ENCODE measurements around the gene ZBTB40. TPM values are rescaled to one million over a fixed set of nuclear protein-coding genes. Genes with fewer than 3 reads are reported as not detected.

ZBTB40 gene
- polyA plus RNA-seq (ENCODE audit: insufficient read length), result 13.7 TPM

- peak; percentile 96 for DNase-seq
These were observed at the start of gene ZBTB40 for GRCh38 chr1:22451702-22452480. Gene ZBTB40 (plus strand): TSS chr1:22451851. CDS start chr1:22489949, 38,098 bp downstream.

GRCh38 chr1:22402356-22403053 lies 49.1 kb upstream of the ZBTB40 start:
- DNase-seq, result no peak

- no peak for DNase-seq
These were observed 47.2 kb upstream of the ZBTB40 start for GRCh38 chr1:22404486-22404885.

- DNase-seq, result no peak
These were observed 44.7 kb upstream of the ZBTB40 start for GRCh38 chr1:22406722-22407495.

- no peak for DNase-seq
These were observed 43.4 kb upstream of the ZBTB40 start for GRCh38 chr1:22408230-22408629.

- DNase-seq, result no peak
These were observed 41.2 kb upstream of the ZBTB40 start for GRCh38 chr1:22410401-22410800.

GRCh38 chr1:22410928-22411495 lies 40.6 kb upstream of the ZBTB40 start:
- no peak for DNase-seq

- DNase-seq, result no peak
These were observed 40.1 kb upstream of the ZBTB40 start for GRCh38 chr1:22411589-22411988.

- DNase-seq, result no peak
These were observed 38.5 kb upstream of the ZBTB40 start for GRCh38 chr1:22412932-22413727.

- no peak for DNase-seq
These were observed 37.9 kb upstream of the ZBTB40 start for GRCh38 chr1:22413799-22414198.

GRCh38 chr1:22414244-22414751 lies 37.4 kb upstream of the ZBTB40 start:
- DNase-seq, result no peak

GRCh38 chr1:22415489-22415888 lies 36.2 kb upstream of the ZBTB40 start:
- DNase-seq, result no peak

- DNase-seq, result peak; percentile 75
These were observed 34.8 kb upstream of the ZBTB40 start for GRCh38 chr1:22416555-22417454.

- no peak for DNase-seq
These were observed 34.2 kb upstream of the ZBTB40 start for GRCh38 chr1:22417466-22417865.

- no peak for DNase-seq
These were observed 33.3 kb upstream of the ZBTB40 start for GRCh38 chr1:22418312-22418711.

- DNase-seq, result no peak
These were observed 32.7 kb upstream of the ZBTB40 start for GRCh38 chr1:22418933-22419382.

GRCh38 chr1:22420455-22421053 lies 31.1 kb upstream of the ZBTB40 start:
- peak; percentile 68 for DNase-seq

GRCh38 chr1:22426781-22427180 lies 24.9 kb upstream of the ZBTB40 start:
- DNase-seq, result no peak

- DNase-seq, result no peak
These were observed 23.0 kb upstream of the ZBTB40 start for GRCh38 chr1:22428672-22429071.

GRCh38 chr1:22431965-22432364 lies 19.7 kb upstream of the ZBTB40 start:
- DNase-seq, result no peak
